ENCODE measurements around the gene ILF2. TPM values are rescaled to one million over a fixed set of nuclear protein-coding genes. Genes with fewer than 3 reads are reported as not detected.

The ILF2 gene
- total and polyA plus RNA-seq, 2 donors (not counting 1 experiment from before 2014, with no cell fraction given) = 89.8 to 94.0 TPM

GRCh38 chr1:153627715-153628626 is 42.8 kb downstream of the ILF2 start, which contains the start of gene S100A1:
TSS of gene S100A1 (plus strand) at chr1:153628434. CDS start at chr1:153630522, 2,088 bp downstream.
- POLR2A ChIA-PET = interaction anchor here (0.6 to 1.2 kb wide), 2 partner anchors 32 to 362 kb away, joined by 4 read pairs; partner anchors contain the start of gene RPS27
- Histone ChIP-seq H3K4me1 (ENCODE audit: control insufficient read depth in 2 of 2, insufficient read depth in 2 of 2, low read length in 2 of 2) (peaks cover 9 to 26% of the 10 kb centered on the region in 2 donors), H3K36me3 (replicated peaks in 1 of 2; ENCODE audit: control extremely low read depth in 1 of 2, control insufficient read depth in 1 of 2, extremely low read depth in 1 of 2, insufficient read depth in 2 of 2, low read length in 1 of 2) (no peaks in the 10 kb centered on the region), H3K4me3 (ENCODE audit: control extremely low read depth in 1 of 5, extremely low read depth in 1 of 5, insufficient read depth in 1 of 5, low read depth in 2 of 5, low read length in 4 of 5) (peak within 1 kb of the TSS in 3 of 5 experiments; percentile 19 to 44 (median 37)), H3K9ac (ENCODE audit: low read length) (peak within 1 kb of the TSS; percentile 51), H3K27me3 (replicated peaks in 1 of 4; ENCODE audit: control extremely low read depth in 1 of 4, control insufficient read depth in 3 of 4, insufficient read depth in 4 of 4, low read length in 3 of 4) (peaks cover 0 to 4% (median 0%) of the 10 kb centered on the region in 4 experiments), H3K4me2 (replicated peaks; ENCODE audit: low read depth, low read length, poor library complexity, severe bottlenecking) (peak within 1 kb of the TSS; percentile 56), H4K20me1 (ENCODE audit: control insufficient read depth, insufficient read depth, low read length, poor library complexity, severe bottlenecking) (no peaks in the 10 kb centered on the region), H3K9me3 (ENCODE audit: control extremely low read depth in 1 of 3, control insufficient read depth in 2 of 3, insufficient read depth in 1 of 3, low read length in 2 of 3) (no peaks in the 10 kb centered on the region), H3K27ac (ENCODE audit: low read length in 2 of 2) (no peak within 1 kb of the TSS), H2AFZ (ENCODE audit: insufficient read depth, low read depth, low read length, poor library complexity, severe bottlenecking) (peak within 1 kb of the TSS; percentile 70), H3K79me2 (ENCODE audit: control insufficient read depth, insufficient read depth, low read length) (no peaks in the 10 kb centered on the region)
- WGBS (ENCODE audit: insufficient coverage) = 75% methylated on average over 2 of the region's 10 CpGs
- no peaks in the 10 kb centered on the region for H3K27me3 Mint-ChIP-seq
- H3K9me3 Mint-ChIP-seq (ENCODE audit: insufficient read depth) = no peaks in the 10 kb centered on the region
- H3K4me1 Mint-ChIP-seq = peaks cover 19% of the 10 kb centered on the region
- peak within 1 kb of the TSS; percentile 49 for H3K4me3 Mint-ChIP-seq
- intact Hi-C loops (cut with micrococcal nuclease) = no loop called here
- H3K27ac Mint-ChIP-seq = peak within 1 kb of the TSS; percentile 46
- ATAC-seq (ENCODE audit: low read depth) (no peak), DNase-seq (no peak)
- CTCF ChIA-PET = interaction anchor here (0.7 to 3.4 kb wide), 4 partner anchors 14 to 117 kb away, joined by 3 to 26 read pairs (median 4); no protein-coding TSS in a partner anchor
- TF ChIP-seq CTCF (IDR thresholded peaks at IDR 0.05) = no peak
- no peak for TF ChIP-seq EZH2 (IDR thresholded peaks at IDR 0.05; ENCODE audit: borderline replicate concordance, insufficient read depth, low read depth, low read length, poor library complexity, severe bottlenecking)

All from B cell (primary cell).